Measurements from ENCODE around the gene FADS1. TPM values are rescaled to one million over a fixed set of nuclear protein-coding genes. Genes with fewer than 3 reads are reported as not detected.

FADS1 gene
- total RNA-seq: 10 to 100 TPM; 73.7 to 73.8 TPM

GRCh38 chr11:61816736-61817455, at the start of gene FADS1:
FADS1 (minus strand) TSS chr11:61817003; CDS start chr11:61816929, 74 bp downstream.

GRCh38 chr11:61827571-61828378, 11.0 kb upstream of the FADS1 start, which contains the start of gene FADS2:
FADS2 (plus strand) TSS chr11:61828300; CDS start chr11:61828391, 91 bp downstream.

GRCh38 chr11:61792310-61793082, 24.3 kb downstream of the FADS1 start, which contains the start of the genes FEN1 and TMEM258:
FEN1 (plus strand) TSS chr11:61792911; CDS start chr11:61795362, 2,451 bp downstream.
TMEM258 (minus strand) TSS chr11:61792599; CDS start chr11:61792558, 41 bp downstream.

GRCh38 chr11:61752117-61752924, 64.5 kb downstream of the FADS1 start, which contains the start of gene MYRF:
MYRF (plus strand) TSS chr11:61752636; CDS start chr11:61752745, 109 bp downstream.

Other genes with a start within 250 kb of the FADS1 start
- not detected for gene SYT7, start 235.9 kb downstream of the FADS1 start, total RNA-seq
- gene DAGLA, start 136.6 kb downstream of the FADS1 start, total RNA-seq: under 1 TPM; 0.30 to 0.36 TPM
- gene MYRF, start 64.4 kb downstream of the FADS1 start, total RNA-seq: 1 to 10 TPM; 1.4 to 1.9 TPM
- gene TMEM258, start 24.4 kb downstream of the FADS1 start, total RNA-seq: 100 to 1,000 TPM; 164 to 166 TPM
- gene FEN1, start 24.1 kb downstream of the FADS1 start, total RNA-seq: 10 to 100 TPM; 74.9 to 77.2 TPM
- 100 to 1,000 TPM; 250 to 266 TPM for gene FADS2, start 11.3 kb upstream of the FADS1 start, total RNA-seq
- 1 to 10 TPM; 4.6 to 5.4 TPM for gene FADS3, start 74.5 kb upstream of the FADS1 start, total RNA-seq
- gene RAB3IL1, start 100.6 kb upstream of the FADS1 start, total RNA-seq: not detected
- gene BEST1, start 133.3 kb upstream of the FADS1 start, total RNA-seq: under 1 TPM; 0.10 to 0.17 TPM
- 100 to 1,000 TPM; 887 to 889 TPM for gene FTH1, start 150.6 kb upstream of the FADS1 start, total RNA-seq

Measured in activated naive CD4-positive, alpha-beta T cell treated with anti-CD3 and anti-CD28 coated beads, Interleukin-2, amount 10 ng/mL, durations not matched to agents 5 hours and 36 hours (primary cell).